Sciatic nerve (tissue), 2 donors: ENCODE data around the gene CSF2RB. TPM values are rescaled to one million over a fixed set of nuclear protein-coding genes. Genes with fewer than 3 reads are reported as not detected.

ENCODE experiments used
- ATAC-seq: fragments of 200-7000 bp; cut with Tn5 transposase; one replicate; pipeline ENCODE4 v1.9.1; 2020; ENCODE audit warnings: mild to moderate bottlenecking, moderate library complexity
- DNase-seq: peaks from one replicate; pipeline ENCODE4 v3.0.0-alpha.2; 2020; ENCODE audit warnings: low spot score
- intact Hi-C: fragments of 100-400 bp; cut with DNase I; formaldehyde crosslinking; loops from one replicate; pipeline ENCODE4 v1.14.2; 2022
- total RNA-seq: library from RNA; stranded (reverse); fragmentation: NEBNext Ultra II Directional; extraction: Animal tissue kit (Norgen Biotek cat#: 25700); gene quantifications from one replicate; pipeline ENCODE4 v1.2.1, GENCODE V29; 2021
- donor health status: DM: no; HTN: no; CAD: no.
- donor health status: DM: no; HTN: no; CAD: no.

Gene CSF2RB
- total RNA-seq, result 10.1 TPM

DNA sequence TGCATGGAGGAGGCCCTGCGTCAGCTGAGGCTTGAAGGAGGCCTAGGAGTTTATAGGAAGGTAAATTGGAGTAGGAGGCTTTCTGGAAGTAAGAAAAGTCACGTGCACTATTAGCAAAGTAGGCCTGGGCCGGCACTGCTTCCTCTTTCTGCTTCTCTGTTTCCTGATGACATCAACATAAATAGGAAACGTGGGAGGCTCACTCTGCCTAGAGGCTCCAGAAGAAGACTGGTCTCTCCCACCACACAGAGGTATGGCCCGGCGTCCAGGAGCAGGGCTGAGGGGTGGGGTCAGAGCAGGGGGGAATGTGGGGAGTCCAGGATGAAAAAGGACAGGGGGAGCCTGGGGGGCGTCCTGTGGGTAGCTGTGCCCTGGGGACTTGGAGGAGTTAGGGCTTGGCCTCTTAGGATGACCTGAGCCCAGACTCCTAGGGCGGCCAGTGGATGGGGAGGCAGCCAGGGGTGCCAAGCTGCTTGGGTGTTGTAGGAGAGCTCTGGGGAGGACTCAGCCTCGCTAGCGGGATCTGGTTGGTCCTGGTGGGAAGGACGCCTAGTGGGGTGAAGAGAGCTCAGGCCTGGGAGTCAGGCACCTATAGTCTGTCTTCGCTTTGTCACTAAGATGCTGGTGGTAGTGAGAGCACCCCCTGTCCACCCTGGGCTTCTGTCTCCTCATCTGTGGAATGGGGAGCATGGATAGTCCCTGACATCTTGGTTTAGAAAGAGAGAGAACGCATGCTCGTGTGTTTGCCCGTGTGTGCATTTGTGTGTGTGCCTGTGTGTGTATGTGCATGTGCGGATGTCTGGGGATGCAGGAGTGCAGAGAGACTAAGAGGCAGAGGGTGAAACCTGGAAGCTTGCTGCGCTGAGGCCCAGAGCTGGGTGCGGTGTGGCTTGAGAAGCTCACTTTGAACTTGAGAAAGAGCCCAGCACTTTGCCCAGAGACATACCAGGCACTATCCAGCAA, at the start of gene CSF2RB:
CSF2RB (plus strand) TSS at position 202 of the 963 bp plus-strand sequence. CDS start 8,580 bp downstream, outside the sequence.
- DNase-seq (no peak), ATAC-seq (peak; percentile 90)
- intact Hi-C loops, result no loop called here

DNA sequence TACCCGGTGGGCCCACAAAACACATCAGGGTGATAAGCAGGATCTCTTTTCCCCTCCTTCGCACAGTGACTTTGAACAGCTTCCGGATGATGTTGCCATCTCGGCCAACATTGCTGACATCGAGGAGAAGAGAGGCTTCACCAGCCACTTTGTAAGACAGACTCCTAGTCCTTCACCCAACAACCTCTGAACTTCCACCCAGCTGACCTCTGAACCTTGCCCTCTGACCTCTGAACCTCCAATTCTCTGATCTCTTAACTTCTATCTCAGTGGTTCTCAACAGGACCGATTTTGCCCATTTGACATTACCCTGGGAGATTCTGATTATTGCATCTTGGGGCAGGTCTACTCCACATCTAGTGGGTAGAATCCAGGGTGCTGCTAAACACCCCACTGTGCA, 49.4 kb upstream of the CSF2RB start:
- intact Hi-C loops, result no loop called here
- ATAC-seq (no peak), DNase-seq (no peak)

DNA sequence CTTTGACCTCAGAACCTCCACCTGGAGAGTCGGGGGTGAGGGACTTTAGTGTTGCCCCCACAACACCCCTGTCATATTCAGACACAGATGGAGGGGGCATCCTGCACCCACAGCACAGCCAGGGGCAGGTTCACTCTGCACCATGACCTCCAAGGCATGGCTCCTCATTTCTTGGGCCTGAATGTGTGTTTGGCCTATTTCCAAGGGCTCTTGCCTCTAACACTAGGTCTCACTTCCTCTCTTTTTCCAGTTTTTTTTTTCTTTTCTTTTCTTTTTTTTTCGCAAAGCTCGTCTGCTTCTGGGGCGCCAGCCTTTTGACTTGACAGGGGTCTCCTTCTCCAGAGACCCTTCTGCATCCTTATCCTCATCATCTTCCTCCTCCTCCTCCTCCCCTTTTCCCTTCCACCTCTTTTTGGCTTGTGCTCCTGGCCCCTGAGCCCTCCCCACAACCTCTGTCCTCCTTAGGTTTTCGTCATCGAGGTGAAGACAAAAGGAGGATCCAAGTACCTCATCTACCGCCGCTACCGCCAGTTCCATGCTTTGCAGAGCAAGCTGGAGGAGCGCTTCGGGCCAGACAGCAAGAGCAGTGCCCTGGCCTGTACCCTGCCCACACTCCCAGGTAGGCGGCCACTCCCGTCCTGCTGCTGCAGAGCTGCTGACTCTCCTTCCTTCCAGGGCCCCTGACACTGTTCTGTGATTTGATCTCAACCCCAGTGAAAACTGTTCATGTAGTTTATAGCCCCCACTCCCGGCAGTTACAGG, 48.8 kb upstream of the CSF2RB start:
- ATAC-seq (no peak), DNase-seq (no peak)
- intact Hi-C loops, result loop anchor here (5.0 kb wide), 1 partner anchor 213 kb away; no protein-coding TSS in a partner anchor

DNA sequence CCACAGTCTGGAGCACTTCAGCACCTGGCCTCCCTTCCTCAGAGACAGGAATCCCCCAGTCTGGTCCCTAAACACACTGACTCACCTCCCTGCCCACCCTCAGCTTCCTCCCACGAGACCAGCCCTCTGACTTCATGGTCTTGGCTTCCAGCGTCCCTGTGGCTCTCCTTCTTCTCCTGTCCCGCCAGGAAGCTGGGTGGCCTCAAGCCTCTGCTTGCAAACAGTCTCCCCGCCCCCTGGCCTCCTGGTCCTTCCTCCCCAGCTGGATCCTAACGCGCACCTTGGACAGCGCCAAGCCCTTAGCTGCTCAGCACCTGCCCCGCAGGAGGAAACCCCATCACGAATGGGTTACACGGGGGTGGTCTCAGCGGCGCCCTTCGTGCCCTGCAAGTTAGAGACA, 48.1 kb upstream of the CSF2RB start:
- intact Hi-C loops, result loop anchor here (5.0 kb wide), 1 partner anchor 212 kb away; no protein-coding TSS in a partner anchor
- DNase-seq, result no peak
- no peak for ATAC-seq

DNA sequence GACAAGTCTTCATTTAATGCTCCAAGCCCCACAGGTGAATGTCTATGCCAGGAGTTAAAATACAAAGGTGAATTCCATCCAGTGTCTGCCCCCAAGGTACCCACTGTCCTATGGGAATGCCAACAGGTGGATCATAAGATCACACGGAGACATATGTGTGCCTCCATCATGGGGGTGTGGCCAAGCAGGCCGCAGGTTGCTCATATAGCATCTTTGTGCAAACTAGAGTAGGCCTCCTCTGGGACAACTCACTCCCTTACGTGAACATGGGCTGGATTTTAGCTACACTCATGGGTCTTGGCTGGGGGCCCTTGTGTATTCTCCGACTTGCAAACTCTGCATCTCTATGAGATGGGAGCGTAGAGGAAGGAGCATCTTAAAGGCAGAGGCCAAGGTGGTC, 45.7 kb upstream of the CSF2RB start:
- DNase-seq, result no peak
- intact Hi-C loops, result loop anchor here (5.0 kb wide), 1 partner anchor 210 kb away; no protein-coding TSS in a partner anchor
- no peak for ATAC-seq

DNA sequence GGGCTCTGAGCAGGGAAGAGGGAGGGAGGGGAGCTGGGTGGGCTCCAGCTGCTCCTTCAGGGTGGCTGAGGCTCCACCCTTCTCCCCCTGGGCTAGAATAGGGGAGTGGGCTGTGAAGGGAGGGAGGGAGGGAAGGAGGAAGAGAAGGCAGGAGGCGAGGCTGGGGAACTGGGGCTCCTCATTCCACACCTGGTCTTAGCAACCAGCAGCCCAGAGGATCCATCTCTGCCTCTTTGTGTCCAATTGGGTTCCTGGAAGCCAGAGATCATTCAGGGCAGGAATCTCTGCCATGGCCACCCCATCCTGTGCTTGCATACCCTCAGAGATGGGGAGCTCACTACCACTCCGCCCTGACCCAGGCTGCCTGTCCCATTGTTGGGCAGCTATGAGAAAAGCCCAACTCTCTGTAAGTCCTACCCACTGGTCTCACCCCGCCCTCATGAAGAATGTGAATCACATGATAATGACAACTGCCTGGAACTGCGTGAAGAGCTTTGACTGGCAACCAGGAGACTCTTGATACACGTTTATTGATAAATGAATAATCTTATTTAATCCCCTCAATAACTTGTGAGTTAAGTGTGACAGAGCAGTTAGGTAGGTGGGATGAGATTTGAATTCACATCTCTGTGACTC, 44.8 kb upstream of the CSF2RB start:
- intact Hi-C loops, result loop anchor here (5.0 kb wide), 1 partner anchor 209 kb away; no protein-coding TSS in a partner anchor
- no peak for DNase-seq
- no peak for ATAC-seq

DNA sequence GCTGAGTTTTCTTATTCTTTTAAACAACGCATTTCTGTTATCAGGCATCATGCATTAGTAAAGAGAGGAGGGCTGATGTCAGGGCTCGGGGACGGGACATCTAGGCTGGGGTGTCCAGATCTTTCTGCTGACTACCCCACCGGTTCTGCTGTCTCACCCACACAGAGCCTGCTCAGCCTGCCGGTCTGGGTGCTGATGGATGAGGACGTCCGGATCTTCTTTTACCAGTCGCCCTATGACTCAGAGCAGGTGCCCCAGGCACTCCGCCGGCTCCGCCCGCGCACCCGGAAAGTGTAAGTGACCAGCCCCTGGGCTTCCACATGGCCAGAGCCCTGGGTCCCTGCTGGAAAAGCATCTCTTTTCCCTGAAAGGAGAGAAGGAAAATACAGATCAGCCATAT, 43.2 kb upstream of the CSF2RB start:
- ATAC-seq, result no peak
- intact Hi-C loops, result no loop called here
- no peak for DNase-seq

DNA sequence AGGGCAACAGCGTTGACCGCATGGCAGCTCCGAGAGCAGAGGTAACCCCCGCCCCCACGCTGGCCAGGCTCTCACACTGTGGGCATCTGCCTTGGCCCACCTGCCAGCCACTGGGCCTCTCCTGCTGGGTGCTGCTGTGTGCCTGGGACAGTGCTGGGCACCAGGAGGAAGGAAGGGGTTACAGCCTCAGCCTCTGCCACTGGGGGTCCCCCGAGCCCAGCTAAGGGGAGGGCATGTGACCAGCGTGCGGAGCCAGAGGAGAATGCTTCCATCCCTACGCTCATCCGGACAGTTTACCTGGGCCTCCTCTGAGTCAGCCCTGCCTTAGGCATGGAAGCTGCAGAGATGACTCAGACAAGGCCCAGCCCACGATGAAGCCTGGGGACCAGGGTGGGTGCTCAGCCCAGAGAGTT, 41.8 kb upstream of the CSF2RB start:
- intact Hi-C loops, result no loop called here
- ATAC-seq, result no peak
- no peak for DNase-seq

DNA sequence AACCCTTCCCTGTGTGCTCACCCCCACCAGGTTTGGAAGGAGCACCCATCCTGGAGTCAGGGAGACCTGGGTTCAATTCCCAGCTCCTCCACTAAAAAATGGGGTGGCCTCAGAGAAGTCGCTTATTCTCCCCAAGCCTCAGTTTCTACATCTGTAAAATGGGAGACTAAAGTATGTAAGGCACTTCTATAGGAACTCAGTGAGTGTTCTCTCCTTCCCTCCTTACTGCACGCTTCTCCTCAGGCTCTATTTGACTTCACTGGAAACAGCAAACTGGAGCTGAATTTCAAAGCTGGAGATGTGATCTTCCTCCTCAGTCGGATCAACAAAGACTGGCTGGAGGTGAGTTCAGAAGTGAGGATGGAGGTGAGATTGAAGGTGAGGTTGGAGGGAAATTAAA, 41.3 kb upstream of the CSF2RB start:
- no peak for ATAC-seq
- intact Hi-C loops, result no loop called here
- no peak for DNase-seq

DNA sequence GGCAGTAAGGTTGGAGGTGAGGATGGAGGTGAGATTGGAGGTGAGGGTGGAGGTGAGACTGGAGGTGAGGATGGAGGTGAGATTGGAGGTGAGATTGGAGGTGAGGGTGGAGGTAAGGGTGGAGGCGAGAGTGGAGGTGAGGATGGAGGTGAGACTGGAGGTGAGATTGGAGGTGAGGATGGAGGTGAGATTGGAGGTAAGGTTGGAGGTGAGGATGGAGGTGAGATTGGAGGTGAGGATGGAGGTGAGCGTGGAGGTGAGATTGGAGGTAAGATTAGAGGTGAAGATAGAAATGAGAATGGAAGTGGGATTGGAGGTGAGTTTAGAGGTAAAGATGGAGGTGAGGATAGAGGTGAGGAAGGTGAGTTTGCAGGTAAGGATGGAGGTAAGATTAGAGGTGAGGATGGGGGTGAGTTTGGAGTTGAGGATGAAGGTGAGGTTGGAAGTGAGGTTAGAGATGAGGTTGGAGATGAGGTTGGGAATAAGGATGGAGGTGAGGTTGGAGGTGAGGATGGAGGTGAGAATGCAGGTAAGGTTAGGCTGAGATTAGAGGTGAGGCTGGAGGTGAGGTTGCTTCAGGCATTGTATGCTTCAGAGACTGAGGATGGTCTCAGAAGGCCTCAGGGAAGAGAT, 40.4 kb upstream of the CSF2RB start:
- ATAC-seq (no peak), DNase-seq (no peak)
- intact Hi-C loops, result no loop called here

DNA sequence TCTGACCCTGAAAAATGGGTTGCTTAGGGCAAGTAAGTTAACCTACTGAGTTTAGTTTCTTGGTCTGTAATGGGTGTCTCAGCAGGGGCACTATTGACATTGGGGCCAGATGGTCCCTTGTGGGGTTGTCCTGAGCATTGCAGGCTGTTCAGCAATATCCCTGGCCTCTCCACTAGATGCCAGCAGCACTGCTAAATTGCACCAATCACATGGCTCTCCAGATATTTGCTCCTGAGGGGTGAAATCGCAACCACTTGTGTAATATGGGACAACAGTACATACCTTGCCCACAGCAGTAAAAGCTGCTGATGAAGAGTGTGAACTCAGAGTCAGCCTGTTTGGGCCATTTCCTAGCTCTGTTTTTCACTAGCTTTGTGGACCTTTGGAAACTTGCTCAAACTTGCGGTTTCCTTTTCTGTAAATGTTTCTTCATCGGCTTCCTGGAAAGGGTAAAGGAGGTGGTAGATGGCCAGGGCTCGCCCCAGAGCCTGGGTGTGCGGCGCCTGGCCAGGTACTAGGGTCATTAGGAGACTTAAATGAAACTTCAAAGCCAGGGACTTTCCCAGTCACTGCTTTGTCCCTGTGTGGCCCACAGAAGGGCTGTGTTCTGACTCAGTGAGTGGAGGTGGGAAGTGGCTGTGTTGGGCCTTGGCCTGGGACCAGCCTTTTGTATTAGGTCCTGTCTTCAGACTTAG, 39.7 kb upstream of the CSF2RB start:
- peak; percentile 85 for ATAC-seq
- intact Hi-C loops, result no loop called here
- no peak for DNase-seq

DNA sequence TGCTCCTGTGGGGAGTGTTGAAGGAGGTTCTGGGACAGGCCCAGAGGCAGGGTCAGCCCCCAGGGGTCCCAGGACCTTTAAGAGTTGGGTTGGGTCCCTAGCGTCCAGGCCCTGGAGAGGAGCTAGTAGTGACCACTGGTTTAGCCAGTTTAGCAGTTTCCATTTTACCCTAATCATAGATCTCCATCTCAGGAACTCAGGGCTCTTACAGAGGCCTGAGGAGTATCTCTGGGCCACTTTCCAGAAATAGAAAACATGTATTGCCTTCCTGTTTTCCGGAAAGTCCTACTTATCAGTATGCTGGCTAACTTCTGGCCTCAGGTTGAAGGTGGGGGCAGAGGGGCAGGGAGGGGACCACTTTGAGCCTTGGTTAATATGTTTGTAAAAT, 39.1 kb upstream of the CSF2RB start:
- no peak for ATAC-seq
- intact Hi-C loops, result no loop called here
- no peak for DNase-seq

DNA sequence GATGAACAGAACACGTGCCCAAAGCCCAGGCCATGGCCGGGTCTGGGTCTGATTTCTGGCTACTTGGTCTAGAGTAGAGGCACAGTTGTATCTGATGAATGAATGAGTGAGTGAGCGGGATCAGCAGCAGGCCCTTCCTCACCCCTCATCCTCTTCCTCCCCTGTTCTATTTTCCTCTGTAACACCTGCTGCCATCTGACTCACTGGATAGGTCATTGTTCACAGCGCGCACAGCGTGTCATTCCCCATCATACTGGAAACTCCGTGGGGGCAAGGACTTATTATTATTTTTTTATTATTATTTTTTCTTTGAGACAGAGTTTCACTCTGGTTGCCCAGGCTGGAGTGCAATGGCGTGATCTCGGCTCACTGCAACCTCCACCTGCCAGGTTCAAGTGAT, 38.7 kb upstream of the CSF2RB start:
- intact Hi-C loops, result no loop called here
- no peak for DNase-seq
- ATAC-seq, result no peak

DNA sequence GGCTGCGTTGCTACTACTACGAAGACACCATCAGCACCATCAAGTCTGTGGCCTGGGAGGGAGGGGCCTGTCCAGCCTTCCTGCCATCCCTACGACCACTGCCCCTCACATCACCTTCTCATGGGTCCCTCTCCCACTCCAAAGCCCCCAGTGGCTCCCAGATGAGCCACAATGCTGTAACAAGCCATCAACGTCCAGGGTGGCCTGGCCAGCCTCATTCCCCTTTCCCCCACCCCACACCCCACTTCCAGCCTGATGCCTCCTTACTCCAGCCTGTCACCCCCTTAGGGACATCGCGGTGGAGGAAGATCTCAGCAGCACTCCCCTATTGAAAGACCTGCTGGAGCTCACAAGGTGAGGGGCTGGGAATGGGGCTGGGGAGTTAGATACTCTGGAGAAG, 37.7 kb upstream of the CSF2RB start:
- ATAC-seq (no peak), DNase-seq (no peak)
- intact Hi-C loops, result no loop called here

DNA sequence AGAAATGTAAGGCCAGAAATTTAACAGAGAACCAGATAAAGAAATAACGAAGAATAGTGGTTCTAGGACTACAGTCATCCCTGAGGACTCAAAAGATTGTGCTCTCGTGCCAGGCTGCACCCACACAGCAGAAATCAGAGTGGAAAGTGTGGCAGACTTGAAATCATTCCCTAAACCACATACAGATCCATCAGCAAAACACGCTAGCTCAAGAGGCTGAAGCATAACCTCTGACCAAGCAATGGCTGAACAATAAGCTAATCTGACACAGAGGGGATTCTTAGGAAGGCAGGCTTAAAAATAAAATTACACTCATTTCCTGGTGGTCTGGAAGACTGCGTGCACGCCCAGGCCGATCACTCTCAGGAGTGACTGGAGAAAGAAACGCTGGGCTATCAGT, 33.7 kb upstream of the CSF2RB start:
- intact Hi-C loops, result no loop called here
- ATAC-seq (no peak), DNase-seq (no peak)

DNA sequence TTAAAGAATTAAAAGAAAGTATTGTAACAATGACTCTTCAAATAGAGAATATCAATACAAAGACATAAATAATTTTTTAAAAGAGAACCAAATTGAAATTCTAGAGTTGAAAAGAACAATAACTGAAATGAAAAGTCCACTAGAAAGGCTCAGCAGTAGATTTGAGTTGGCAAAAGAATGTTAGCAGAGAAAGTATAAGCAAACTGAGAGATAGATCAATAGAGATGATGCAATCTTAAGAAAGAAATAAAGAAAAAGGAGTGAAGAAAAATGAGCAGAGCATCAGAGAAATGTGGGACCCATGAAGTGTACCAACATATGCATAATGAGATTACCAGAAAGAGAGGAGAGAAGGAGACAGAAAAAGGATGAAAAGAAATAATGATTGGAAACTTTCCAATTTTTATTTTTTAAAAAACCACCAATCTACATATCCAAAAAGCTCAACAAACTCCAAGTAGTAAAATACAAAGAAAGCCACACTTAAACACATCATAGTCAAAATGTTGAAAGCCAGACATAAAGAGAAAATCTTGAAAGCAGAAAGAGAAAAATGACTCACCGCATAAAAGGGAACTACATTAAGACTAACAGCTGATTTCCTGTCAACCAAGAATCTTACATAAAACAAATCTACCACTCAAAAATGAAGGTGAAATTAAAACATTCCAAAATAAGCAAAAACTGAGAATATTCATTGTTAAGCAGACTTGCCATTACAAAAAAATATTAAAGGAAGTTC, 31.8 kb upstream of the CSF2RB start:
- no peak for DNase-seq
- no peak for ATAC-seq
- intact Hi-C loops, result no loop called here

DNA sequence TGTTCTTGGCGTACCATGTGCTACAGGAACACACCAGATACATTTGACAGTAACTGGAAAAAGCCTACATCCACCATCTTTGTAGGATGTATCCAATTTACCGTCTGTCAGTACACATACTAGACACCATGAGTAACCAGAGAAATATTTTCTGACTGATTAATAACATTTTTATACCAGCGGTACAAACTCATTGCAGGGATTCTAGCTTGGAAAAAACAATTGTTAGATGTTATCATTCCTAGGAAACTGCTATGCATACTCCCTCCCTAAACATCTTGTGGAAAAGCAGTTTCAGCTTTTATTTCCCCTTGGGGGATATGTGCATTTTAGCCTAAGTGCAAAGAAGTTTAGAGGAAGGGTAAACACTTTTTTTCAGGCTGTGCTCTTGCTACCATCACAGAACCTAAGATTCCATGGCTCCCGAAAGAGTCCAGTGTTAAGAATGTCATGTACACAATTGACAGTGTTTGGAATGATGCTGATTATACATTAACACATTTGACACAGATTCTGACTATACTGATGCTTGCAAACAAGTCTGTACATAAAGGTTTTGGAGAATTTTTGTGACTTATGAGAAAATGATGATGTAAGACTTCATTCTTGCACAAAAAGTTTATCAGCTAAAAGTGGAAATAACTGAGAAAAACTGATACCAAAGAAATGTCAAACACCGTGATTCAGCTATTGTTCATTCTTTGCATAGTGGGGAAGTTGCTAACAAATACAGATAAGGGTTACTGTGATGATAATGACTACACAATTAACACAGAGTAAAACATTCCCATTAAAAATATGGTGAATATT, 28.9 kb upstream of the CSF2RB start:
- intact Hi-C loops, result no loop called here
- DNase-seq (no peak), ATAC-seq (no peak)
